ENCODE data around the gene MYO18B.

MYO18B gene

GRCh38 chr22:26043031-26043430 lies 301.0 kb downstream of the MYO18B start (continued):
- TF ChIP-seq, protein P1, sequence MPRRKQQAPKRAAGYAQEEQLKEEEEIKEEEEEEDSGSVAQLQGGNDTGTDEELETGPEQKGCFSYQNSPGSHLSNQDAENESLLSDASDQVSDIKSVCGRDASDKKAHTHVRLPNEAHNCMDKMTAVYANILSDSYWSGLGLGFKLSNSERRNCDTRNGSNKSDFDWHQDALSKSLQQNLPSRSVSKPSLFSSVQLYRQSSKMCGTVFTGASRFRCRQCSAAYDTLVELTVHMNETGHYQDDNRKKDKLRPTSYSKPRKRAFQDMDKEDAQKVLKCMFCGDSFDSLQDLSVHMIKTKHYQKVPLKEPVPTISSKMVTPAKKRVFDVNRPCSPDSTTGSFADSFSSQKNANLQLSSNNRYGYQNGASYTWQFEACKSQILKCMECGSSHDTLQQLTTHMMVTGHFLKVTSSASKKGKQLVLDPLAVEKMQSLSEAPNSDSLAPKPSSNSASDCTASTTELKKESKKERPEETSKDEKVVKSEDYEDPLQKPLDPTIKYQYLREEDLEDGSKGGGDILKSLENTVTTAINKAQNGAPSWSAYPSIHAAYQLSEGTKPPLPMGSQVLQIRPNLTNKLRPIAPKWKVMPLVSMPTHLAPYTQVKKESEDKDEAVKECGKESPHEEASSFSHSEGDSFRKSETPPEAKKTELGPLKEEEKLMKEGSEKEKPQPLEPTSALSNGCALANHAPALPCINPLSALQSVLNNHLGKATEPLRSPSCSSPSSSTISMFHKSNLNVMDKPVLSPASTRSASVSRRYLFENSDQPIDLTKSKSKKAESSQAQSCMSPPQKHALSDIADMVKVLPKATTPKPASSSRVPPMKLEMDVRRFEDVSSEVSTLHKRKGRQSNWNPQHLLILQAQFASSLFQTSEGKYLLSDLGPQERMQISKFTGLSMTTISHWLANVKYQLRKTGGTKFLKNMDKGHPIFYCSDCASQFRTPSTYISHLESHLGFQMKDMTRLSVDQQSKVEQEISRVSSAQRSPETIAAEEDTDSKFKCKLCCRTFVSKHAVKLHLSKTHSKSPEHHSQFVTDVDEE (CRISPR knock-in tag; IDR thresholded peaks at IDR 0.05), result no peak
- TF ChIP-seq ZNF8 (CRISPR knock-in tag; IDR thresholded peaks at IDR 0.05) (no peak), ZFP30 (CRISPR knock-in tag; IDR thresholded peaks at IDR 0.05) (no peak), CSDC2 (CRISPR knock-in tag; IDR thresholded peaks at IDR 0.05) (no peak), TCF4 (CRISPR knock-in tag; IDR thresholded peaks at IDR 0.05; ENCODE audit: borderline replicate concordance) (no peak), SNAI2 (CRISPR knock-in tag; IDR thresholded peaks at IDR 0.05) (no peak), ISL1 (CRISPR knock-in tag; IDR thresholded peaks at IDR 0.05) (no peak), TOX (CRISPR knock-in tag; IDR thresholded peaks at IDR 0.05; ENCODE audit: borderline replicate concordance) (no peak), ZNF565 (CRISPR knock-in tag; conservative IDR thresholded peaks at IDR 0.05; ENCODE audit: low read depth) (no peak)
- TF ChIP-seq, protein P2, sequence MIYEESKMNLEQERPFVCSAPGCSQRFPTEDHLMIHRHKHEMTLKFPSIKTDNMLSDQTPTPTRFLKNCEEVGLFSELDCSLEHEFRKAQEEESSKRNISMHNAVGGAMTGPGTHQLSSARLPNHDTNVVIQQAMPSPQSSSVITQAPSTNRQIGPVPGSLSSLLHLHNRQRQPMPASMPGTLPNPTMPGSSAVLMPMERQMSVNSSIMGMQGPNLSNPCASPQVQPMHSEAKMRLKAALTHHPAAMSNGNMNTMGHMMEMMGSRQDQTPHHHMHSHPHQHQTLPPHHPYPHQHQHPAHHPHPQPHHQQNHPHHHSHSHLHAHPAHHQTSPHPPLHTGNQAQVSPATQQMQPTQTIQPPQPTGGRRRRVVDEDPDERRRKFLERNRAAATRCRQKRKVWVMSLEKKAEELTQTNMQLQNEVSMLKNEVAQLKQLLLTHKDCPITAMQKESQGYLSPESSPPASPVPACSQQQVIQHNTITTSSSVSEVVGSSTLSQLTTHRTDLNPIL (CRISPR knock-in tag; IDR thresholded peaks at IDR 0.05; ENCODE audit: low read depth), result no peak

DNA sequence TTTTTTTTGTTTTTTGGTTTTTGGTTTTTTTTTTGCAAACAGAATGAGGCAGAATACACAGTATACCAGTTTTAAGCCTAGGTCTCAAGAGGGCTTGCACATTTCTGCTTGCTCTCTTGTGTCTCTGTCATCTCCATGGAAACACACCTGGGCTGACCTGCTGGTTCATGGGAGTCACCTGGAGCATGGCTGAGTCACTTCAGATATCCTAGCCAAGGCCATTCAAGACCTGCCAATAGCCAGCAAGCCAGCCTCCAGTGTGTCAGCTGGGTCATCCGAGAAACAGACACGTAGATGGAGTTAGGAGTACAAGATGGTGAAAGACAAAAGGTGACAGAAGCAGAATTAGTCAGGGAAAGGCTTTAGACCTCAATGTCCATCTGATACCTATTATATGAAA lies 303.1 kb downstream of the MYO18B start:
- TF ChIP-seq TOX (CRISPR knock-in tag; IDR thresholded peaks at IDR 0.05; ENCODE audit: borderline replicate concordance) (no peak), POU6F1 (CRISPR knock-in tag; IDR thresholded peaks at IDR 0.05; ENCODE audit: borderline replicate concordance, low read depth) (no peak), ZNF8 (CRISPR knock-in tag; IDR thresholded peaks at IDR 0.05) (no peak), ZNF70 (CRISPR knock-in tag; IDR thresholded peaks at IDR 0.05) (no peak), SNAI2 (CRISPR knock-in tag; IDR thresholded peaks at IDR 0.05) (no peak), CSRNP3 (CRISPR knock-in tag; IDR thresholded peaks at IDR 0.05) (no peak), ZFP3 (CRISPR knock-in tag; IDR thresholded peaks at IDR 0.05) (no peak), ZC3H10 (CRISPR knock-in tag; IDR thresholded peaks at IDR 0.05) (no peak), ZFP30 (CRISPR knock-in tag; IDR thresholded peaks at IDR 0.05) (no peak), TCF4 (CRISPR knock-in tag; IDR thresholded peaks at IDR 0.05; ENCODE audit: borderline replicate concordance) (no peak), GLIS3 (CRISPR knock-in tag; IDR thresholded peaks at IDR 0.05) (no peak), ARNTL (CRISPR knock-in tag; IDR thresholded peaks at IDR 0.05; ENCODE audit: borderline replicate concordance, low read depth) (no peak)
- TF ChIP-seq, protein P2 (CRISPR knock-in tag; IDR thresholded peaks at IDR 0.05; ENCODE audit: low read depth), result no peak
- TF ChIP-seq, protein P1 (CRISPR knock-in tag; IDR thresholded peaks at IDR 0.05), result no peak
- ATAC-seq, result no peak

DNA sequence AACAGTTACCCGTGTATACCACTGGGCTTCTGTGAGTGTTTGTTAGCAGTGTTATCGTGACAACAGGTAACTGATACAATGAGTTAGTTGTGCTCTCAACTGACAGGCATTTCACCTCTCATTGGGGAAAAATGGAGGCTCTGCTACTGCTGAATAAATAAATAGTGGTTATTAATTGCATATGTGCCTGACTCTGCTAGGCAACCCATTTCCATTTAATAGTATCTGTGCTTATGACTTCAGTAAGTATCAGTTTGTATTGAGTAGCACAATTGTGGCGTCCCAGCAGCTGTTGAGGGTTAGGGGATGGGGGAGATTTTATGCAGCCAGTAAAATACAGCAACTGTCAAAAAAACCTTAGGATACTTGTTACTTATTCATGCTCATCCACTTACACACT lies 303.9 kb downstream of the MYO18B start:
- ATAC-seq, result no peak
- no peak for TF ChIP-seq TCF4 (CRISPR knock-in tag; IDR thresholded peaks at IDR 0.05; ENCODE audit: borderline replicate concordance)
- TF ChIP-seq PATZ1 (CRISPR knock-in tag; IDR thresholded peaks at IDR 0.05; ENCODE audit: borderline replicate concordance), result no peak
- TF ChIP-seq SNAI2 (CRISPR knock-in tag; IDR thresholded peaks at IDR 0.05), result no peak
- no peak for TF ChIP-seq ZNF565 (CRISPR knock-in tag; conservative IDR thresholded peaks at IDR 0.05; ENCODE audit: low read depth)
- no peak for TF ChIP-seq CSRNP3 (CRISPR knock-in tag; IDR thresholded peaks at IDR 0.05)
- TF ChIP-seq ARNTL (CRISPR knock-in tag; IDR thresholded peaks at IDR 0.05; ENCODE audit: borderline replicate concordance, low read depth), result no peak
- no peak for TF ChIP-seq BACH2 (CRISPR knock-in tag; IDR thresholded peaks at IDR 0.05; ENCODE audit: borderline replicate concordance)
- no peak for TF ChIP-seq OSR1 (CRISPR knock-in tag; IDR thresholded peaks at IDR 0.05)
- TF ChIP-seq ESRRG (CRISPR knock-in tag; IDR thresholded peaks at IDR 0.05), result no peak
- no peak for TF ChIP-seq ISL1 (CRISPR knock-in tag; IDR thresholded peaks at IDR 0.05)
